SU-DHL-6 (cell line): ENCODE data around the gene ZNF785.

Source experiments
- H2AFZ ChIP-seq: fragments of 200-600 bp; sonication (generic); 2 replicates; pipeline ENCODE4 v1.6.1; 2014; ENCODE audit warnings: low read depth, mild to moderate bottlenecking, moderate library complexity, mixed read lengths, antibody characterized with exemption, low read length; ENCODE audit not compliant: severe bottlenecking
- H3F3A ChIP-seq: fragments of 200-600 bp; shearing (Covaris generic); 2 replicates; pipeline ENCODE4 v1.6.0; 2016; ENCODE audit warnings: antibody characterized with exemption, mild to moderate bottlenecking; ENCODE audit not compliant: insufficient read depth
- H3K27ac ChIP-seq: fragments of 200-600 bp; sonication (generic); 2 replicates; pipeline ENCODE4 v1.5.1; 2016; ENCODE audit warnings: low read depth, mild to moderate bottlenecking, low read length, moderate library complexity, mixed read lengths
- H3K27me3 ChIP-seq: fragments of 200-600 bp; sonication (generic), shearing (Covaris generic); 2 replicates; pipeline ENCODE4 v1.6.0; 2014; ENCODE audit warnings: mild to moderate bottlenecking, low read length
- H3K36me3 ChIP-seq: fragments of 200-600 bp; sonication (generic); 2 replicates; pipeline ENCODE4 v1.6.1; 2014; ENCODE audit warnings: mild to moderate bottlenecking, low read length, mixed read lengths
- H3K4me2 ChIP-seq: fragments of 300-600, 200-600 bp; shearing (Covaris generic), sonication (generic); 2 replicates; pipeline ENCODE4 v1.6.0; 2014; ENCODE audit warnings: low read length, low read depth, mild to moderate bottlenecking; ENCODE audit not compliant: poor library complexity, severe bottlenecking
- H3K4me3 ChIP-seq: fragments of 200-600 bp; sonication (generic); 2 replicates; pipeline ENCODE4 v1.5.1; 2014; ENCODE audit warnings: antibody characterized with exemption, low read length, mild to moderate bottlenecking, mixed read lengths; ENCODE audit not compliant: insufficient read depth, poor library complexity, severe bottlenecking
- H3K79me2 ChIP-seq: fragments of 200-600 bp; sonication (generic); 2 replicates; pipeline ENCODE4 v1.6.1; 2014; ENCODE audit warnings: mild to moderate bottlenecking, low read length, moderate library complexity; ENCODE audit not compliant: insufficient read depth
- H3K9ac ChIP-seq: fragments of 200-600 bp; sonication (generic); 2 replicates; pipeline ENCODE4 v1.7.0; 2014; ENCODE audit warnings: mild to moderate bottlenecking, low read length
- H3K9me2 ChIP-seq: fragments of 200-600 bp; sonication (generic); replicated peaks from 2 replicates; pipeline ENCODE4 v1.6.1; 2014; ENCODE audit warnings: low read length; ENCODE audit not compliant: insufficient read depth
- H3K9me3 ChIP-seq: fragments of 200-600 bp; sonication (generic); 2 replicates; pipeline ENCODE4 v1.6.1; 2014; ENCODE audit warnings: low read length, mixed read lengths; ENCODE audit not compliant: insufficient read depth
- H4K20me1 ChIP-seq: fragments of 200-600 bp; sonication (generic); 2 replicates; pipeline ENCODE4 v1.6.1; 2014; ENCODE audit warnings: low read depth, mild to moderate bottlenecking, antibody characterized with exemption, low read length, moderate library complexity, mixed read lengths
- CTCF ChIP-seq: fragments of 200-600 bp; sonication (generic); IDR thresholded peaks from one replicate; pipeline ENCODE4 v1.5.1; 2017; ENCODE audit warnings: antibody characterized with exemption, mild to moderate bottlenecking, low read length, moderate library complexity; ENCODE audit not compliant: insufficient read depth, poor library complexity, severe bottlenecking
- EZH2phosphoT487 ChIP-seq: fragments of 200-600 bp; sonication (generic), shearing (Covaris generic); conservative IDR thresholded peaks from 2 replicates; pipeline ENCODE4 v1.6.1; 2018; ENCODE audit warnings: mild to moderate bottlenecking, antibody characterized with exemption, low read length, moderate library complexity, mixed read lengths

Gene ZNF785

GRCh38 chr16:30585022-30585399 lies 486 bp downstream of the ZNF785 start:
- H3K27me3 ChIP-seq = no peaks in the 10 kb centered on the region
- no peak overlapping the region for H3K27ac ChIP-seq
- H3K9ac ChIP-seq = no peak overlapping the region
- H3K9me2 ChIP-seq = no peaks in the 10 kb centered on the region
- no peak for TF ChIP-seq EZH2phosphoT487
- no peak for TF ChIP-seq CTCF
- no peaks in the 10 kb centered on the region for H3K36me3 ChIP-seq
- no peaks in the 10 kb centered on the region for H3K9me3 ChIP-seq
- no peak overlapping the region for H3K4me3 ChIP-seq
- no peak overlapping the region for H2AFZ ChIP-seq
- no peaks in the 10 kb centered on the region for H4K20me1 ChIP-seq
- no peaks in the 10 kb centered on the region for H3K79me2 ChIP-seq
- H3K4me2 ChIP-seq = no peak overlapping the region
- no peaks in the 10 kb centered on the region for H3F3A ChIP-seq

GRCh38 chr16:30582611-30583340 lies 2.7 kb downstream of the ZNF785 start:
- no peaks in the 10 kb centered on the region for H3K36me3 ChIP-seq

GRCh38 chr16:30581457-30581856 lies 4.0 kb downstream of the ZNF785 start:
- no peaks in the 10 kb centered on the region for H3K79me2 ChIP-seq
- no peaks in the 10 kb centered on the region for H3K9me3 ChIP-seq
- no peak overlapping the region for H2AFZ ChIP-seq
- H3K27me3 ChIP-seq = no peaks in the 10 kb centered on the region
- no peak overlapping the region for H3K9ac ChIP-seq
- no peaks in the 10 kb centered on the region for H4K20me1 ChIP-seq
- H3K4me3 ChIP-seq = no peak overlapping the region
- H3K27ac ChIP-seq = no peak overlapping the region
- H3K36me3 ChIP-seq = no peaks in the 10 kb centered on the region
- TF ChIP-seq CTCF (no peak), EZH2phosphoT487 (no peak)
- H3K9me2 ChIP-seq = no peaks in the 10 kb centered on the region
- no peaks in the 10 kb centered on the region for H3F3A ChIP-seq
- no peak overlapping the region for H3K4me2 ChIP-seq

More at GRCh38 chr16:30582611-30583340, 2.7 kb downstream of the ZNF785 start:
- H3K4me2 ChIP-seq = no peak overlapping the region
- no peak overlapping the region for H2AFZ ChIP-seq
- no peak overlapping the region for H3K4me3 ChIP-seq
- TF ChIP-seq EZH2phosphoT487 (no peak), CTCF (no peak)
- no peaks in the 10 kb centered on the region for H4K20me1 ChIP-seq
- no peaks in the 10 kb centered on the region for H3F3A ChIP-seq
- no peaks in the 10 kb centered on the region for H3K79me2 ChIP-seq
- no peak overlapping the region for H3K27ac ChIP-seq
- no peak overlapping the region for H3K9ac ChIP-seq
- no peaks in the 10 kb centered on the region for H3K9me3 ChIP-seq
- no peaks in the 10 kb centered on the region for H3K9me2 ChIP-seq
- no peaks in the 10 kb centered on the region for H3K27me3 ChIP-seq
